Measurements from ENCODE around the gene SLC12A5. TPM values are rescaled to one million over a fixed set of nuclear protein-coding genes. Genes with fewer than 3 reads are reported as not detected.
A peak's percentile ranks its signal among the peaks of the same experiment; 100 is the strongest.

SLC12A5 gene
- total RNA-seq, 1 experiment from 2014 or later = not detected

GRCh38 chr20:46057856-46058598 lies 29.0 kb downstream of the SLC12A5 start:
- no peak overlapping the region for H3K27ac ChIP-seq

GRCh38 chr20:46058599-46059281 lies 29.7 kb downstream of the SLC12A5 start:
- Histone ChIP-seq H3K9me3 (replicated peaks) (no peaks in the 10 kb centered on the region; the same call in 1 of the 2 replicates), H3K27me3 (replicated peaks) (peaks cover 9% of the 10 kb centered on the region; the same call in 1 of the 2 replicates), H3K4me3 (no peak overlapping the region), H3K36me3 (peaks cover 37% of the 10 kb centered on the region), H3K27ac (no peak overlapping the region), H3K4me1 (replicated peaks) (no peaks in the 10 kb centered on the region; the same call in 1 of the 2 replicates)
- no peak for DNase-seq (ENCODE audit: low read depth in 1 of 2, low spot score in 2 of 2)

More at GRCh38 chr20:46057856-46058598, 29.0 kb downstream of the SLC12A5 start:
- H3K36me3 ChIP-seq = peaks cover 30% of the 10 kb centered on the region
- peak; percentile 23 to 48 for DNase-seq (ENCODE audit: low read depth in 1 of 2, low spot score in 2 of 2)
- H3K9me3 ChIP-seq (replicated peaks) = no peaks in the 10 kb centered on the region; the same call in 1 of the 2 replicates
- no peak overlapping the region for H3K4me3 ChIP-seq
- H3K27me3 ChIP-seq (replicated peaks) = peaks cover 9% of the 10 kb centered on the region
- no peaks in the 10 kb centered on the region; the same call in 1 of the 2 replicates for H3K4me1 ChIP-seq (replicated peaks)

- Histone ChIP-seq H3K4me1 (replicated peaks) (no peaks in the 10 kb centered on the region; the same call in 1 of the 2 replicates), H3K36me3 (peaks cover 54% of the 10 kb centered on the region), H3K27ac (no peak overlapping the region), H3K27me3 (replicated peaks) (peaks cover 9% of the 10 kb centered on the region; the same call in 1 of the 2 replicates), H3K4me3 (no peak overlapping the region), H3K9me3 (replicated peaks) (no peaks in the 10 kb centered on the region; the same call in 1 of the 2 replicates)
- no peak for DNase-seq (ENCODE audit: low read depth in 1 of 2, low spot score in 2 of 2)
These were observed 31.4 kb downstream of the SLC12A5 start for GRCh38 chr20:46060301-46060881.

GRCh38 chr20:46060975-46061374 lies 32.0 kb downstream of the SLC12A5 start:
- H3K27me3 ChIP-seq (replicated peaks) = peaks cover 9% of the 10 kb centered on the region; the same call in 1 of the 2 replicates
- H3K36me3 ChIP-seq = peaks cover 60% of the 10 kb centered on the region
- no peak for DNase-seq (ENCODE audit: low read depth in 1 of 2, low spot score in 2 of 2)
- no peaks in the 10 kb centered on the region; the same call in 1 of the 2 replicates for H3K4me1 ChIP-seq (replicated peaks)
- H3K27ac ChIP-seq = no peak overlapping the region
- H3K4me3 ChIP-seq = no peak overlapping the region
- H3K9me3 ChIP-seq (replicated peaks) = no peaks in the 10 kb centered on the region; the same call in 1 of the 2 replicates

GRCh38 chr20:46062151-46062550 lies 33.1 kb downstream of the SLC12A5 start:
- peaks cover 7% of the 10 kb centered on the region; the same call in 1 of the 2 replicates for H3K27me3 ChIP-seq (replicated peaks)
- no peak overlapping the region for H3K27ac ChIP-seq
- H3K36me3 ChIP-seq = peaks cover 72% of the 10 kb centered on the region
- no peak for DNase-seq (ENCODE audit: low read depth in 1 of 2, low spot score in 2 of 2)
- no peaks in the 10 kb centered on the region; the same call in 1 of the 2 replicates for H3K9me3 ChIP-seq (replicated peaks)
- no peaks in the 10 kb centered on the region; the same call in 1 of the 2 replicates for H3K4me1 ChIP-seq (replicated peaks)
- no peak overlapping the region for H3K4me3 ChIP-seq

- no peaks in the 10 kb centered on the region; the same call in 1 of the 2 replicates for H3K4me1 ChIP-seq (replicated peaks)
- H3K4me3 ChIP-seq = no peak overlapping the region
- H3K9me3 ChIP-seq (replicated peaks) = no peaks in the 10 kb centered on the region
- peaks cover 74% of the 10 kb centered on the region for H3K36me3 ChIP-seq
- H3K27me3 ChIP-seq (replicated peaks) = peaks cover 3% of the 10 kb centered on the region; the same call in 1 of the 2 replicates
- no peak for DNase-seq (ENCODE audit: low read depth in 1 of 2, low spot score in 2 of 2)
- no peak overlapping the region for H3K27ac ChIP-seq
These were observed 33.6 kb downstream of the SLC12A5 start for GRCh38 chr20:46062621-46063020.

GRCh38 chr20:46063151-46063550 lies 34.1 kb downstream of the SLC12A5 start:
- no peaks in the 10 kb centered on the region for H3K9me3 ChIP-seq (replicated peaks)
- no peak for DNase-seq (ENCODE audit: low read depth in 1 of 2, low spot score in 2 of 2)
- H3K4me1 ChIP-seq (replicated peaks) = no peaks in the 10 kb centered on the region; the same call in 1 of the 2 replicates
- peaks cover 80% of the 10 kb centered on the region for H3K36me3 ChIP-seq
- H3K27me3 ChIP-seq (replicated peaks) = no peaks in the 10 kb centered on the region; the same call in 1 of the 2 replicates
- H3K4me3 ChIP-seq = no peak overlapping the region
- H3K27ac ChIP-seq = no peak overlapping the region

GRCh38 chr20:46063652-46064054 lies 34.6 kb downstream of the SLC12A5 start:
- no peak overlapping the region for H3K4me3 ChIP-seq
- H3K27me3 ChIP-seq (replicated peaks) = no peaks in the 10 kb centered on the region; the same call in 1 of the 2 replicates
- H3K9me3 ChIP-seq (replicated peaks) = no peaks in the 10 kb centered on the region
- H3K27ac ChIP-seq = no peak overlapping the region
- no peaks in the 10 kb centered on the region for H3K4me1 ChIP-seq (replicated peaks)
- DNase-seq (ENCODE audit: low read depth in 1 of 2, low spot score in 2 of 2) = no peak
- peaks cover 85% of the 10 kb centered on the region for H3K36me3 ChIP-seq

- Histone ChIP-seq H3K9me3 (replicated peaks) (no peaks in the 10 kb centered on the region), H3K4me3 (no peak overlapping the region), H3K36me3 (peaks cover 88% of the 10 kb centered on the region)
These were observed 36.0 kb downstream of the SLC12A5 start for GRCh38 chr20:46065006-46065405.

GRCh38 chr20:46065691-46066090 lies 36.7 kb downstream of the SLC12A5 start:
- no peak overlapping the region for H3K27ac ChIP-seq
- H3K4me1 ChIP-seq (replicated peaks) = peaks cover 5% of the 10 kb centered on the region; the same call in 1 of the 2 replicates
- no peak for DNase-seq (ENCODE audit: low read depth in 1 of 2, low spot score in 2 of 2)
- no peaks in the 10 kb centered on the region for H3K9me3 ChIP-seq (replicated peaks)
- H3K27me3 ChIP-seq (replicated peaks) = no peaks in the 10 kb centered on the region
- H3K36me3 ChIP-seq = peaks cover 87% of the 10 kb centered on the region
- H3K4me3 ChIP-seq = no peak overlapping the region

More at GRCh38 chr20:46065006-46065405, 36.0 kb downstream of the SLC12A5 start:
- Histone ChIP-seq H3K27me3 (replicated peaks) (no peaks in the 10 kb centered on the region), H3K4me1 (replicated peaks) (no peaks in the 10 kb centered on the region), H3K27ac (no peak overlapping the region)
- no peak for DNase-seq (ENCODE audit: low read depth in 1 of 2, low spot score in 2 of 2)

- DNase-seq (ENCODE audit: low read depth in 1 of 2, low spot score in 2 of 2) = peak in 1 of 2 experiments; percentile 24
- peaks cover 67% of the 10 kb centered on the region for H3K36me3 ChIP-seq
These were observed 41.3 kb downstream of the SLC12A5 start for GRCh38 chr20:46070215-46070900.

GRCh38 chr20:46071573-46071972 lies 42.6 kb downstream of the SLC12A5 start:
- no peaks in the 10 kb centered on the region for H3K27me3 ChIP-seq (replicated peaks)
- peaks cover 25% of the 10 kb centered on the region for H3K4me1 ChIP-seq (replicated peaks)
- H3K4me3 ChIP-seq = no peak overlapping the region
- no peak for DNase-seq (ENCODE audit: low read depth in 1 of 2, low spot score in 2 of 2)
- no peaks in the 10 kb centered on the region for H3K9me3 ChIP-seq (replicated peaks)
- H3K36me3 ChIP-seq = peaks cover 61% of the 10 kb centered on the region
- no peak overlapping the region for H3K27ac ChIP-seq

More at GRCh38 chr20:46070215-46070900, 41.3 kb downstream of the SLC12A5 start:
- no peaks in the 10 kb centered on the region for H3K9me3 ChIP-seq (replicated peaks)
- H3K4me3 ChIP-seq = no peak overlapping the region
- H3K27ac ChIP-seq = no peak overlapping the region
- H3K4me1 ChIP-seq (replicated peaks) = peaks cover 25% of the 10 kb centered on the region
- H3K27me3 ChIP-seq (replicated peaks) = no peaks in the 10 kb centered on the region

- H3K27ac ChIP-seq = no peak overlapping the region
- no peak overlapping the region for H3K4me3 ChIP-seq
- peaks cover 25% of the 10 kb centered on the region for H3K4me1 ChIP-seq (replicated peaks)
- no peaks in the 10 kb centered on the region for H3K27me3 ChIP-seq (replicated peaks)
- no peaks in the 10 kb centered on the region for H3K9me3 ChIP-seq (replicated peaks)
- DNase-seq (ENCODE audit: low read depth in 1 of 2, low spot score in 2 of 2) = no peak
- peaks cover 56% of the 10 kb centered on the region for H3K36me3 ChIP-seq
These were observed 44.0 kb downstream of the SLC12A5 start for GRCh38 chr20:46073024-46073423.
